Activated T-cell treated with anti-CD3 and anti-CD28 coated beads for 1 hour (primary cell): Measurements from ENCODE around the gene ETV6.

Source experiments
- DNase-seq: peaks from one replicate; pipeline ENCODE4 v3.0.0-alpha.2; 2020; ENCODE audit warnings: low read depth

ETV6 gene

DNA sequence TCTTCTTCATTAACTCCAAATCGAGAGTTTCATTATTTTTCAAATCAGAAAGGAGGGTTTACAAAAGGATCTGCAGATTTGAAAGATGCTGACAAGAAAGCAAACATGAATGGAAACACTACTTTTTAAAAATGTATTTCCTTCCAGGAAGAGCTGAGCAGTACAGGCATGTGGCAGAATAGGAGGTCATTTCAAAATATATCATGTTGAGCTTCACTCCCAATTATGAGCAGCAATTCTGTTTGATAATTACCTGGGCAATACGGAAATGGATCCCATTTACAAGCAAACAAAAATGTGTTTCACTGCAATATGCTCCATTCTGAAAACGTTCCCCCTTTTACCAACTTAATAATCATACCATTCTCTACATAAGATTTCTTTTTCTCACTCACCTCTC lies 273.6 kb downstream of the ETV6 start:
- DNase-seq, result no peak

DNA sequence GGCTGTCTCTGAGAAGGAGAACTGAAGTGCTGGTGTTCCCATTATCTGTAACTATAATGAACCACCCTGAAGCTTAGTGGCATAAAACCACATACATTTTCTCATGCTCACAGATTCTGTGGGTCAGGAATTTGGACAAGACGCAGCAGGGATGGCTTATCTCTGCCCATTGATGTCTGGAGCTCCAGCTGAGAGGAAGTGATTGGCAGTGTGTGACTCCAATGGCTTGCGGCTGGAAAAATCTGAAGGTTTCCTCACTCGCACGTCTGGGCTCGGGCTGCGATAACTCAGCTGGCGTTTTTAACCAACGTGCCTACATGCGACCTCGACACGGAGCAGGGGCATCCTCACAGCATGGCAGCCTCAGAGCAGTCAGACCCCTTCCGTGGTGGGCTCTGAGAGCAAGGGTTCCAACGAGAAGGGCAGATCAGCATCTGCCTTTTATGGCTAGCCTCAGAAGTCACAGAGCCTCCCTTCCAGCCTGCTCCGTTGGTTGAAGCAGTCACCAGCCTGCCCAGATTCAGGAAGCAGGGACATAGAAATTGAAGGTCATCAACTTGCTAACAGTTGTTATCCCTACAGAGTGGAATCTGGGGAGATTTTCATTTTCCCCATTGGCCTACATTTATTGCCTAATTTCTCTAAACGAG lies 277.9 kb downstream of the ETV6 start:
- DNase-seq, result no peak

GRCh38 chr12:11929714-11930113 lies 280.2 kb downstream of the ETV6 start:
- no peak for DNase-seq

GRCh38 chr12:11939223-11939622 lies 289.7 kb downstream of the ETV6 start:
- no peak for DNase-seq

GRCh38 chr12:11941606-11942337 lies 292.3 kb downstream of the ETV6 start:
- no peak for DNase-seq

GRCh38 chr12:11943919-11944700 lies 294.6 kb downstream of the ETV6 start:
- DNase-seq, result no peak
